GM23338 (cell line): ENCODE measurements around the gene ACTG1.

Experiments
- CREB1 ChIP-seq: fragments of 250-450 bp; sonication (Bioruptor Pico); IDR thresholded peaks from 2 replicates; pipeline ENCODE4 v1.5.0; 2020; ENCODE audit warnings: low read depth, mild to moderate bottlenecking, moderate library complexity
- ETS1 ChIP-seq: IDR thresholded peaks from 2 replicates; pipeline ENCODE4 v1.6.1; 2016; ENCODE audit warnings: antibody characterized with exemption
- EZH2 ChIP-seq: fragments of 200-600 bp; sonication (generic); IDR thresholded peaks from one replicate; pipeline ENCODE4 v1.8.0; 2017; ENCODE audit warnings: antibody characterized with exemption, mild to moderate bottlenecking, low read depth; ENCODE audit not compliant: unreplicated experiment
- EZH2phosphoT487 ChIP-seq: fragments of 200-600 bp; sonication (generic); IDR thresholded peaks from one replicate; pipeline ENCODE4 v1.8.1; 2018; ENCODE audit warnings: antibody characterized with exemption; ENCODE audit not compliant: unreplicated experiment
- JUNB ChIP-seq: IDR thresholded peaks from one replicate; pipeline ENCODE4 v1.6.1; 2016; ENCODE audit warnings: antibody characterized with exemption; ENCODE audit not compliant: unreplicated experiment
- NANOG ChIP-seq: IDR thresholded peaks from 2 replicates; pipeline ENCODE4 v1.6.1; 2016; ENCODE audit warnings: antibody characterized with exemption, borderline replicate concordance
- POLR2AphosphoS5 ChIP-seq: IDR thresholded peaks from 2 replicates; pipeline ENCODE4 v1.6.1; 2016; ENCODE audit warnings: antibody characterized with exemption, low read depth
- ZNF114 ChIP-seq: fragments of 250-450 bp; sonication (Bioruptor Pico); IDR thresholded peaks from 2 replicates; pipeline ENCODE4 v1.5.0; 2020; ENCODE audit warnings: mild to moderate bottlenecking, moderate library complexity
- ZNF331 ChIP-seq: fragments of 250-450 bp; sonication (Bioruptor Pico); IDR thresholded peaks from 2 replicates; pipeline ENCODE4 v1.5.0; 2020; ENCODE audit warnings: low read depth, mild to moderate bottlenecking, moderate library complexity
- TF ChIP-seq, protein P1 (sequence below), 2 experiments: fragments of 200-600 bp in 1 of 2; sonication (generic) in 1 of 2; conservative IDR thresholded peaks; 2 replicates each; pipeline versions ENCODE4 v1.5.1 to v1.6.1; 2016 to 2017; ENCODE audit warnings: antibody characterized with exemption in 2 of 2, low read depth in 2 of 2, mild to moderate bottlenecking in 2 of 2, moderate library complexity in 1 of 2
- TF ChIP-seq, protein P2 (sequence below): IDR thresholded peaks from one replicate; pipeline ENCODE4 v1.6.1; 2018; ENCODE audit warnings: antibody characterized with exemption; ENCODE audit not compliant: unreplicated experiment

DNA sequence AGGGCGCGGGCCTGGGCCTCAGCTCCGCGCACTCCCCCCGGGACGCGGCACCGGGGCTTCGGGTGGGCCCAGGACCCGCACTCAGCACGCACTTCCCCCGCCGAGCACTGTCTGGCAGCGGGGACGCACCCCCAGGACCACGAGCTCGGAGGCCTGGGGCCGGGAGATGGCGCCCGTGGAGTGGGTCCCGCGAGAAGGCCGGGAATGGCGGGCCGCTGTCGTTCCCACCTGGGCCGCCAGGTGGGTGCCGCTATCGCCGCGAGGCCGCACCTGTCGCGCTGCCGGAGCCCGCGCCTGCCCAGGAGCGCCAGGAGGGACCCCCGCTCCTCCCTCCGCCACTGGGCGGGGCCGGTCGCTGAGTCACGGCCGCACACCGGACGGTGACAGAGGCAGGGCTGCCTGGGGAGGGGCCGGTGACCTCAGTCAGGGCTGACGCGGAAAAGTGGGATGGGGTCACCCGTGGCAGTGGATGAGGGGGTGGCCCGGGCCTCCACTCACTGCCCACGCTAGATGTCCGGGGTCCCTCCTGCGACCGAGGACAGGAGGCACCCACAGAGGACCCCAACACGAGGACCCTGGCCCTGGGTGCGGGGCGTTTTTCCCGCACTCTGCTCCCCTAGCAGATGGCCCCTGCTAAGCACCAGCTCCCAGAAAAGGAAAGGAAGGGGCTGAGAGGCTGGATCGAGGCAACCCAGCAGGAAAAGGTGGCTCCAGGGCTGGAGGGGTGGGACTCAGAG lies 6.9 kb upstream of the ACTG1 start:
- TF ChIP-seq, protein P1, sequence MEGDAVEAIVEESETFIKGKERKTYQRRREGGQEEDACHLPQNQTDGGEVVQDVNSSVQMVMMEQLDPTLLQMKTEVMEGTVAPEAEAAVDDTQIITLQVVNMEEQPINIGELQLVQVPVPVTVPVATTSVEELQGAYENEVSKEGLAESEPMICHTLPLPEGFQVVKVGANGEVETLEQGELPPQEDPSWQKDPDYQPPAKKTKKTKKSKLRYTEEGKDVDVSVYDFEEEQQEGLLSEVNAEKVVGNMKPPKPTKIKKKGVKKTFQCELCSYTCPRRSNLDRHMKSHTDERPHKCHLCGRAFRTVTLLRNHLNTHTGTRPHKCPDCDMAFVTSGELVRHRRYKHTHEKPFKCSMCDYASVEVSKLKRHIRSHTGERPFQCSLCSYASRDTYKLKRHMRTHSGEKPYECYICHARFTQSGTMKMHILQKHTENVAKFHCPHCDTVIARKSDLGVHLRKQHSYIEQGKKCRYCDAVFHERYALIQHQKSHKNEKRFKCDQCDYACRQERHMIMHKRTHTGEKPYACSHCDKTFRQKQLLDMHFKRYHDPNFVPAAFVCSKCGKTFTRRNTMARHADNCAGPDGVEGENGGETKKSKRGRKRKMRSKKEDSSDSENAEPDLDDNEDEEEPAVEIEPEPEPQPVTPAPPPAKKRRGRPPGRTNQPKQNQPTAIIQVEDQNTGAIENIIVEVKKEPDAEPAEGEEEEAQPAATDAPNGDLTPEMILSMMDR (conservative IDR thresholded peaks at IDR 0.05; ENCODE audit: low read depth in 2 of 2) = peak; percentile 39 to 41; a peak in 3 of 4 replicates
- peak; percentile 52 for TF ChIP-seq POLR2AphosphoS5
- TF ChIP-seq NANOG = no peak
- TF ChIP-seq, protein P2, sequence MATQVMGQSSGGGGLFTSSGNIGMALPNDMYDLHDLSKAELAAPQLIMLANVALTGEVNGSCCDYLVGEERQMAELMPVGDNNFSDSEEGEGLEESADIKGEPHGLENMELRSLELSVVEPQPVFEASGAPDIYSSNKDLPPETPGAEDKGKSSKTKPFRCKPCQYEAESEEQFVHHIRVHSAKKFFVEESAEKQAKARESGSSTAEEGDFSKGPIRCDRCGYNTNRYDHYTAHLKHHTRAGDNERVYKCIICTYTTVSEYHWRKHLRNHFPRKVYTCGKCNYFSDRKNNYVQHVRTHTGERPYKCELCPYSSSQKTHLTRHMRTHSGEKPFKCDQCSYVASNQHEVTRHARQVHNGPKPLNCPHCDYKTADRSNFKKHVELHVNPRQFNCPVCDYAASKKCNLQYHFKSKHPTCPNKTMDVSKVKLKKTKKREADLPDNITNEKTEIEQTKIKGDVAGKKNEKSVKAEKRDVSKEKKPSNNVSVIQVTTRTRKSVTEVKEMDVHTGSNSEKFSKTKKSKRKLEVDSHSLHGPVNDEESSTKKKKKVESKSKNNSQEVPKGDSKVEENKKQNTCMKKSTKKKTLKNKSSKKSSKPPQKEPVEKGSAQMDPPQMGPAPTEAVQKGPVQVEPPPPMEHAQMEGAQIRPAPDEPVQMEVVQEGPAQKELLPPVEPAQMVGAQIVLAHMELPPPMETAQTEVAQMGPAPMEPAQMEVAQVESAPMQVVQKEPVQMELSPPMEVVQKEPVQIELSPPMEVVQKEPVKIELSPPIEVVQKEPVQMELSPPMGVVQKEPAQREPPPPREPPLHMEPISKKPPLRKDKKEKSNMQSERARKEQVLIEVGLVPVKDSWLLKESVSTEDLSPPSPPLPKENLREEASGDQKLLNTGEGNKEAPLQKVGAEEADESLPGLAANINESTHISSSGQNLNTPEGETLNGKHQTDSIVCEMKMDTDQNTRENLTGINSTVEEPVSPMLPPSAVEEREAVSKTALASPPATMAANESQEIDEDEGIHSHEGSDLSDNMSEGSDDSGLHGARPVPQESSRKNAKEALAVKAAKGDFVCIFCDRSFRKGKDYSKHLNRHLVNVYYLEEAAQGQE = no peak
- no peak for TF ChIP-seq JUNB
- TF ChIP-seq EZH2phosphoT487 = no peak
- no peak for TF ChIP-seq EZH2
- TF ChIP-seq CREB1 = no peak
- TF ChIP-seq ZNF331 (CRISPR knock-in tag) = no peak
- no peak for TF ChIP-seq ZNF114 (CRISPR knock-in tag)
- no peak for TF ChIP-seq ETS1
